ENCODE measurements around the gene PURA. TPM values are rescaled to one million over a fixed set of nuclear protein-coding genes. Genes with fewer than 3 reads are reported as not detected.

Gene PURA
- total RNA-seq, 1 donor from 2014 or later = 13.5 TPM

DNA sequence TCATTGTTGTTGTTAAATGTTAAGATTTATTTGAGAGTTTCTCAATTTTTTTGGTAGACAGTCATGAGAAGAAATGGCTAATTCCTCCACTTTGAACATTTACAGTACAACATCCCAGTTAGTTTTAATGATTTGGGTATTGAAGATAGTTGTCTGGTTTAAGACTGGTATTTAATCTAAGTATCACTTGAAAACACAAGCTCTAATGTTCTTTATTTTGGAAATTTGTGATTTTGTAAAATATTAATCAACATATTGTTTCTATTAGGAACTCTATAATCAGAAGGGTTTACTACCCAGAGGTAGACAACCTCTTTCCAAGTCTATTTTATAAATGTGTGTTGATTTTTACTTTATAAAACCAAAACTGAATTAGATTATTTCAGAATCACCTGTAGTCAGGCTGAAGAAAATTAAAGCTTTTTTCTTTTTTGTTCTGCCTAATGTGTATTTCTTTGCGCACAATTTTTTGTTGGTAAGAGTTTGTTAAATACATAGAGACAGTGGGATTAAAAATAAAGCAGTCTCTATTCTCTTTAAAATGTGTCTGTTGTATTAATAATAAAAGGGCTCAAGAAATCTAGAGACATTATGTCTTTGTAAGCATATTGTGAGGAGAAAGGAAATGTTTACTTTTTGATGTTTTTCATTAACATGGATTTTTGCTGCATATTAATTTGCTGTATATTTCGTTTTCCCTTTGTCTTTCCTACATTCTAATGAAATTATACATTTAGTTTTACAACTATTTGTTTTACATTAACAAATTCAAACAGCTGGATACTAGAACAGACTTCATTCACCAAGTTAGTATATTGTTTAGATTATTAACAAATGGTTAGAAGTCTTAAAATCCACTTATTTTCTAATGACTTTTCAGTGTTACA is 3.9 kb upstream of the PURA start:
- DNase-seq = peak; percentile 59

DNA sequence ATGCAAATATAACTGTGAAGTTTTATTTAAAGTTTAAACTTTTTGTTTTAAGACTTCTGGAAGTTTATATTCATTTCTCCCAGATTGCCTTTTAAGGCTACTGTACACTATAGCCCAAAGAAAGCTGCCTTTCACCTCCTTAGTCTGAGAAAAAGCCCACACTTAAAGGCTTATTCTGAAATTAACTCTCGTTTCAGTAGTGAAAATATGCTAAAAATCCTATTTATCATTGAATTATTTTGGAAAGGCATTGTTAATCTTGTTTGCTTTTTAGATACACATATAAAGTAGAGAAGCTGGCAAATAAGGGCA is 3.3 kb upstream of the PURA start:
- no peak for DNase-seq

DNA sequence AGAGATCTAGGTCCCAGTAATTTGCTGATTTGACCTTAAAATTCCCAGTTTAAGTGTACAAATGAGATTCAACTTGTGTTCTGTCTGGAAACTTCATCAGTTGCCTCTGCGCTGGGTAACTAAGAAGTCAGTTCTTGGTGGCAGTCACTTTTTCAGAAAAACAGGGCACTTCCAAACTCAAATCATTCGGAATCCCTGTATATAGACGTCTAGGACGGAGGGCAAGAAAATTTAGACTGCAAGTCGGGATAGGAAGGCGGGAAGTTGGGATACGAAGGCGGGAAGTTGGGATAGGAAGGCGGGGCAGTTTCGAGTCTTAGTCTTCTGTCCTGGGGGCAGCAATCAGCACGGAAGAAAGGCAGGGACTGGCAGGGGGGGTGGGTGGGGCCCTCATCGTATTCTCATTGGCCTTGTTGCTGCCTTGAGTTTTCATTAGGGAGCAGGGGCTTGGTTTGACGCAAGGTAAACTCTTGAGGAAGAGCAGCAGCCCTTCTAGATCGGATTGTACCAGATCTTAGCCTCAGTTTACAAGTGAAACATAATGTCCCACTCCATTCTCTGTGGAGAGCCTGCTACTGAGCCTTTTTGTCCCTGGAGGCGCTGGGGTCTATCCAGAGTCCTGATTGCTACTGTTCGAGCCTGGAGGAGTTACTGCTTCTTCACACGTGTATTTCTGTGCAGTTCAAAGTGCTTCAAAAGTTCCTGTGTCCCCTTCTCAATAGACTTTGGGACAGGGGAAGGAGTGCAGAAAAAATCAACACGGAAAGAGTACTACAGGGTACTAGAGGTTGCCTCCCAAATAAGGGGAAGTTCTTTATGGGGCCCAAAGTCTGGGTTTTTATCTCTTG is 2.7 kb upstream of the PURA start:
- DNase-seq = no peak

DNA sequence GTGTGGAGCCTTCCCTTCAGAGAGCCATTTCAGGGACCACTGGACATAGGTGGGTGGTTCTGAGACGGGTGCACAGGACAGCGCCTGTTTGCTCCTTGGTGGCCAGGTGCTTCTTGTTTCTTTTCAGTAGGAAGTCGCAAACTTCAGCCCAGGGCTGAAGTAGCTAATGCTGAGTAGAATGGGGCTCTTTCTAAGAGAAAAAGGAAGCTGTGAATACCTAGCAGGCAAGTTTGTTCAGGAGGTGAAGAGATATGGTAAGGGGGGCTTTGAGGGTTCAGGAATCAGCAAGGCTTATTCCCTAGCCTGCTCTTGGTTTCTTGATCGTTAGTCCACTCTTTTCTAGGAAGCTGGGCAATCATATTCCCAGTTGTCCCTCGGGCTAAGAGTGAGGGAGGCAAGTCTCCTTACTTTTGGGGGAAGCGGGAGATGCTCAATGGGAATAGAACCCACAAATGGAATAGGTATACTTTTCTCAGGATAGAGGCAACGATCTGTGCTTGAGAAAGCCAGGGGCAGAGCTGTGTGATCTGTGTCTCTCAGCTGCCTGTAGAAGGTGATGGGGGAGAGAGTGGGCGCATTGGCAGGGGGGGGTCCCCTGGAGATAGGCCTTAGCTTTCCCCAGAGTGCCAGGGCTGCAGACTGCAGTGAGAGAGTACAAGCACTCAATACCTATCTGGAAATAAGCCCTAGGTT is 1.9 kb upstream of the PURA start:
- DNase-seq = no peak

DNA sequence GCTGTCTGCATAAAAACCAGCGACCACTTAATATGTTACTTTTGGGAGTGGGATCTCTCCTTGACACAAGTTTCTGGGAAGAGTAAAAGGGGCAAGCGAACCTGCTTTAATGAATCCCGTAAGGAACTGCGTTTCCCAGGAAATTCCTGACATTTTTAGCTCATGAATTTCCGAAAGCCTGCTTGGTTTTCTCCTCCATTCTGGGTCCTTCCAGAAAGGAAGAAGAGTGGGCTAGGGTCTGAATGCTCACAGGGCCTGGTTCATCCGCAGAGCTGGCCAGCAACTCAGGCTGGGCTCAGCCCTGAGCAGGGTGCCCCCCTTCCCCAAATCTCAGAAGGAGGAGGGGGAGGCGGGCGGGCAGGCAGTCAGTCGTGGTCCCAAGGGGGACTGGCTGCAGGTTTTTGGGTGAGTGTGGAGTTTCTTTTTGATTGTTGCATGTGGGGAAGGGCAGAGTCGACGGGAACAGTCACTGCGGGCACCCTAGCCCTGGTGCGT is 1.2 kb upstream of the PURA start:
- DNase-seq = no peak

DNA sequence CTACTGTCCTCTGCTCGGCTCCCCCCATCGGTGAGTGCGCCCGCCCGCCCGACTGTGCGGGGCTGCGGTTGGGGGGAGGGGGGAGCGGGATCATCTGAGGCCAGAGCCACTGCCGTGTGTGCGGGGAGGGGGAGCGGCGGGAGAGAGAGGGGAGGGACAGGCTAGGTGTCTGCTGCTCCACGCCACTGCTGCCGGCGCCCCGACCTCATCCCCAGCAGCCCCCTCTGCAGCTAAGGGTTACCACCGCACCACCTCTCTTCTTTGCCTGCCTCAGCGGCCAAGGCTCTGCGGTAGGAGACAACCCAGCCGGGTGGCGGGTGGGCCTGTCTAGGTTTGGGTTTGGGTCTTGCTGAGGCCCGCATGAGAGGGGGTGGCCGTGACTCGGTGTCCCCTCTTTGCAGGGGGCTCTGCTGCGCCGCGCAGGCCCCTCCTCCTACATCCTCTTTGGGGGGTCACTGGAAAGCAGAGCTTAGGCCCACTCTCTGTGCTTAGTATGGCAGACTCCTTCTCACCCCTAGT is 670 bp upstream of the PURA start:
- DNase-seq = no peak

DNA sequence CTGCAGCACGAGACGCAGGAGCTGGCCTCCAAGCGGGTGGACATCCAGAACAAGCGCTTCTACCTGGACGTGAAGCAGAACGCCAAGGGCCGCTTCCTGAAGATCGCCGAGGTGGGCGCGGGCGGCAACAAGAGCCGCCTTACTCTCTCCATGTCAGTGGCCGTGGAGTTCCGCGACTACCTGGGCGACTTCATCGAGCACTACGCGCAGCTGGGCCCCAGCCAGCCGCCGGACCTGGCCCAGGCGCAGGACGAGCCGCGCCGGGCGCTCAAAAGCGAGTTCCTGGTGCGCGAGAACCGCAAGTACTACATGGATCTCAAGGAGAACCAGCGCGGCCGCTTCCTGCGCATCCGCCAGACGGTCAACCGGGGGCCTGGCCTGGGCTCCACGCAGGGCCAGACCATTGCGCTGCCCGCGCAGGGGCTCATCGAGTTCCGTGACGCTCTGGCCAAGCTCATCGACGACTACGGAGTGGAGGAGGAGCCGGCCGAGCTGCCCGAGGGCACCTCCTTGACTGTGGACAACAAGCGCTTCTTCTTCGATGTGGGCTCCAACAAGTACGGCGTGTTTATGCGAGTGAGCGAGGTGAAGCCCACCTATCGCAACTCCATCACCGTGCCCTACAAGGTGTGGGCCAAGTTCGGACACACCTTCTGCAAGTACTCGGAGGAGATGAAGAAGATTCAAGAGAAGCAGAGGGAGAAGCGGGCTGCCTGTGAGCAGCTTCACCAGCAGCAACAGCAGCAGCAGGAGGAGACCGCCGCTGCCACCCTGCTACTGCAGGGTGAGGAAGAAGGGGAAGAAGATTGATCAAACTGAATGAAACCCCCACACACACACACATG is 654 bp downstream of the PURA start:
- DNase-seq = no peak

DNA sequence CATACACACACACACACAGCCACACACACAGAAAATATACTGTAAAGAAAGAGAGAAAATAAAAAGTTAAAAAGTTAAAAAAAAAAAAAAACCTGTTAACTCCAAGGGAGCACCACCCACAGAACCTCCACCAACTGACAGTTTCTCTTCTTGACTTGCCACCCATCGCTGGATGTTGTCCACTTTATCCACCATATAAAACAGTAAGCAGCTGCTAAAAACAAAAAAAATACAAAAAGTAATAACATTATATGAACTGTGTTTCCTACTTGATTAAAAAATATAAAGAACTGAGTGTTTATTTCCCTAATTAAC is 1.2 kb downstream of the PURA start:
- no peak for DNase-seq

DNA sequence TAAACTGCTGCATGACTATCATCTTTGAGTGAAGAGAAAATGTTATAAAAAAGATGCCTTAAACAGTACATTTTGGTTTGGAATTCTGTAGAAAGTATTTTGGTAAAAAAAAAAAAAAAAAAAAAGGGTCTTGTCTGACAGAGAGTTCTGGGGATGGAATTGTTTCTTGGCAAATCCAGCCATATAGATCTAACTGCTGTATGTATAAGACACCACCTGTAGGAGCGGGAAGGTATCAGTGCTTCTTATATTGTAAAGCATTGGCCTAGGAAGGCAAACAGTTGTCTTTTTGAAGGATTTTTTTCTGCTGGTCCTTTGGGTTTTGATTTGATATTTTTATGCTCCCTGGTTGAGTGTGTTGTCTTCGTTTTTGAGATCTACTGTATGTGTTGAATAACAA is 2.8 kb downstream of the PURA start:
- no peak for DNase-seq

DNA sequence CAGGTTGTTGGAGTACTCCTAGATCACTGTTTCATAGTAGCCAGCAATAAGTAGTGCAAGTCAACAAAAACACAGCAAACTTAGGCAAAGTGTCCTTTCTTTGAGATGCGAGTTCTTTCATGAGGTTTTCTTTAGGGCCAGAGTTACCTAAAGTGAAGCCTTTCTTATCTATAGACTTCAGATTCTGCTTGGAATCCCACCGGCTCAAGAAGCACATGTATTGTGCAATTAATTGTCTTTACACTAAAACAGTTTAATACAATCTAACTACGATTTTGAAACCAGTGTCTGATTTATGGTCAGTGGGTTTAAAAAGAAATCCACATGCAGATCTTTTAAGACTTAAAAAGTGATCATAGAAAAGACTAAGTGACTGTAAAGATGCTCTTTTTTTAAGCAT is 3.6 kb downstream of the PURA start:
- DNase-seq = no peak

DNA sequence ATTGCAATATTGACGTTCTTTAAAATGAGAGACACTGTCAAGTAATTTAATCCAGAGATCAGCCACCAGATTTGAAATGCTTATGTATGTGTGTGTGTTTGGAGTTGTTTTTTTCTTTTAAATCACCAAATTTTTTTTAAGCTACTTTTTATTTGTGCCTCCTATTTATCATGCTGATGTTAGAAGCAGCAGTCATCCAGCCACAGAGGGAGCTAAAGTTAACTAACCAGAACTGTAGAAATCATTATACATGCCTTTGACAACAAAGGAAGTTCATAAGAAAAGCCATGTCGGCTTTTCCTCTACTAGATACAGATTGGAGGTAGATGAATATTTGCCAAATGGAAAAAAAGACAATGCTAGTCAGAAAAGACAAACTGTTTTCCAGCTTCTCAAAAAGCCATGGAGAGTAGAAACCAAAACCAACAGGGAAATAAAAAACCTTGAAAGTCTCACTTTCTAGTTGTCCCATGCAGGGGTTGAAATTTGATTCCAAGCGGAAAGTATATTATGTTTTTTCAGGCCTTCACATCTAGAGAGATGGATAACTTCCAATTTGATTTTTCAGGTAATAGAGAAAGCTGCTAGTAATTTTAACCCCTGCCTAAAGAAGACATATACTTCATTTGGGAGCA is 4.5 kb downstream of the PURA start:
- no peak for DNase-seq

DNA sequence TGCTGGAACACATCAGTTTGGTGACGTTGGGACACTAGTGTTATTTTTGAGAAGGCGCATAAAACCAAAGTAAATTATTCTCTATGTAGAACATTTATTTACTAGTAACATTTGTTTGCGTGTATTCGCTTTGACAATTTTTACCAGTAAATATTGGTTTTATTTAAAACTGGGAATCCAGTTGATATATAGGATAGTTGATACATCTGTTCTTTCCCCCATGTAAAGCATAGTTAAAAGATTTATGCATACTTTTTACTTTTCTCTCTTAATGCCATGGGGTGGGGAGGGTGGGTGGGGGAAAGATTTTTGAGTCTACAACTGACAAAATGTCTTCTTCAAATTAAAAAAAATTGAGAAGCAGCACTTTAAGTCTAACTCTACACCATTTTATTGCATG is 11.7 kb downstream of the PURA start, which contains the start of gene IGIP:
Gene IGIP, plus strand, starts transcription at position 301 of the 400 bp plus-strand sequence. CDS start 2,540 bp downstream, outside the sequence.
- DNase-seq = no peak

DNA sequence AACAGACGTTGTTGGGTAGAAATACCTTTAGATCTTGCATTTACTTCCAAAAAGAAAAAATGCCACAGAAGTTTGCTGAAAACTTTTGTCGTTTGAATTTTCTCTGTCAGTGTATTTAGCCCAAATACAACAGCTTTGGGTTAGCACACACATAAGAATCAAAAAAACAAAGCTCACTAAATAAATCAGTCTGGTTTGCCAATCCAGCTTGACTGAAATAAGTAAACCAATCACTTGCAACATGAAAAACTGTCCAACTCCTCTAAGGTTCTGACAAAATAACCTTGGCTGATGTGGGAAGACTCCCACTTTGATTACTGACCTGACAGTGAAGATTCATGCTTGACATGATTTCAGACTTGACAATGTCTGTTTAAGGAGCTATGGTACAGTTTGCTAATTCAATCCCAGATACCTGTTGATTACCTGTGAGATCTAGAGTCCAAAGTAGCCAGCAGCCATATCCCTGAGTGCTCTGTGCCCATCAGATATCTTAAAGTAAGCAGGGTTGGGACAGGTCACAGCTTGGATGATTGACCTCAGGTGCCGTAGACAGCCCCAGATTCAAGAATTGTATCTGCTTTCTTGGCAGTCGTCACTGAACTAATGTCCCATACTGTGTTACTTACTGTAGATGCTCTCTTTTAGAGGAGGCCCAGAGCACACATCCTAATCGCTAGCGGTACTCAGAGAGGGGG is 12.6 kb downstream of the PURA start:
- no peak for DNase-seq

DNA sequence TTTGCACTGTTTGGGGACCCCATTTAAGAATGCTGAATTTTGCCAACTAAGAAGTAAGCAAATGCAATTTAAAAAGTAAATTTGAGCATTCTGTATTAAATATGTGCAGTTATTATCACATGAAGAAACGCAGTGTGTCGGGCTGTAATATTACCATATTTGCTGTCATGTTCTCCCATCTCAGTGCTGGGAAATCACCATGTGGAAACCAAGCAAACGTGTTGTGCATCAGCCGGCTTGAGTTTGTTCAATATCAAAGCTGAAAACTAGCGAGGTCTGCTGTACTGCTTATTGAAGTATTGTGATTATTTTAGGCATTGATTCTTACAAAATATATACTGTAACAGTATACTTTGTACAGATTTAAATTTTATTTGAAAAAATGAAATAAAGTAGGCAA is 14.5 kb downstream of the PURA start:
- no peak for DNase-seq

DNA sequence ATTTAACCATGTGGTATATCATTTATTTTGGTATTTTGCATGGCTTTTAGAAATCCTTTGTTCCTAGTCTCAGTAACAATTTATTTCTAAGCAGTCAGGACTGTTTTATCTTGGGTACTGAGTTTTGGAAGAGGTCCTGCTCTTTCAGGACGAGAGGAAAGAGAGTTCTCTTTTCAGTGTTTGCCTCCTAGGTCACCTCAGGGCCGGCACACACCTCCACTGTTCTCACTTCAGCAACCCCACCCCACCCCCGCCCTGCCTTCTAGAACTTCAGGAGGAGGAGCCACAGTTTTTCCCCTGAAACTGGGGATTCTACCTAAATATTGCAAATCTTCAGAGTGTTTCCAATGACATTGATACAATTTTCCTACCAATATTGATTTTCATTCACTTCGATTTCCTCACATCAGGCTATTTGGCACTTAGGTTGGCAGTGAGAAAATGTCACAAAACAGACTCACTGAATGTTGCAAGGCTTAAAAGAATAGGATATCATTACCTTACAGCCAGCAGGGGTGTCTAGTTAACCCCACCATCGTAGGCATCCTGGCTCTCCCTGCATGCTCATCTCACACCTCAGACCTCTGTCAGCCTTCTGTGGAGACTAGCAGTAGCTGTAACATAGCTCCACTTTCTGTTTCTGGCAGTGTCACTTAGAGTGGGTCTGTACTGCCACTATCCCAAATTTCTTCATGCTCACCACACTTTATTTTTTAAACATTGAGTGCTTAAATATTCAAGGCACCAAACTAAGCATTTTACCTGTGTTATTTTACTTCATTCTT is 17.2 kb downstream of the PURA start:
- no peak for DNase-seq

DNA sequence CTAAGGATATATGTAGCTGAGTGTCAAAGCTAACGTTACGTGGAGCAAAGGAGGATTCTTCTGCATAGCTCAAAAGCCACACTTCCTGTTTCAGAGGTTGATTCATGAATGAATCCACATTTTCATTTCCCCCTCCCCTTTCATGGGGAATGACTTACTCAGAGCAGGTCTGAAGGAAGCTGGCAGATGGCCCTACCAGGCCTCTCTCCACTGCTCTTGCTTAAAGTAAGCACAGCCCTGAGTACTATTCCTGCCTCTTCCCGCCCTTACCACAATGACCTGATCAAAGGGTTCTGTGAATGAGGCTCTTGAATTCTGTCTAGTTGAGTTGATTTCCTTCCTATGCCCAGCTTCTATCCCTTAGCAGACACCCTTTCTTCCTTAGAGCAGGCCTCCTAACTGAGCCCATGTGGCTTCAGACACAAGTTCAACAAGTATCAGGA is 18.1 kb downstream of the PURA start:
- DNase-seq = no peak

DNA sequence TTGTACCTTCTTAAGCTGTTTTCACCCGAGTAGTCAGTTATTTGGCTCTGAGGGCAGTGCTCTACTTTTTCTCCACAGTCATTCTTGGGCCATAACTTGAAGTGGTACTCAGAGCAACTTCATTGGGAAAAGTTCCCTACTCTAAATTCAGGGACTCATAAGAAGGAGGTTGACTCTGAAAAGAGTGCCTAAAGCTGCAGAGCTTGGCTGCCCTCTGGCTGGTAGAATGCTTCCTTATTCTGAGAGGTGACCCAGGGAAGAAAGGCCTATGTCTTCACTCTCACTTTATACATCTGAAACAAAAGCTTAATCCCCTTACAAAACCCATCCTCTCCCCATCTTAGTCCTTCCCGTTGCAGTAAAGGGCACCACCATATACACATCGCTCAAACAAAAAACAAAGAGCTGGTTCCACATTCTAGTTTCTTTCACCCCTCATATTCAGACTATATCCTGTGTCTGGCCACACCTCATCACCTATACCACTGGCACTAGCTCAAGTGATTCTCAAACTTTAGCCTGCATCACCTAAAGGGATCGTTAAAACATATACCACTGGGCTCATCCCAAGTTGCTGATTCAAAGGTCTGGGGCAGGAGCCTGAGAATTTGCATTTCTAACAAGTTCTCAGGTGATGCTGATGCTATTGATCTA is 19.7 kb downstream of the PURA start:
- no peak for DNase-seq

DNA sequence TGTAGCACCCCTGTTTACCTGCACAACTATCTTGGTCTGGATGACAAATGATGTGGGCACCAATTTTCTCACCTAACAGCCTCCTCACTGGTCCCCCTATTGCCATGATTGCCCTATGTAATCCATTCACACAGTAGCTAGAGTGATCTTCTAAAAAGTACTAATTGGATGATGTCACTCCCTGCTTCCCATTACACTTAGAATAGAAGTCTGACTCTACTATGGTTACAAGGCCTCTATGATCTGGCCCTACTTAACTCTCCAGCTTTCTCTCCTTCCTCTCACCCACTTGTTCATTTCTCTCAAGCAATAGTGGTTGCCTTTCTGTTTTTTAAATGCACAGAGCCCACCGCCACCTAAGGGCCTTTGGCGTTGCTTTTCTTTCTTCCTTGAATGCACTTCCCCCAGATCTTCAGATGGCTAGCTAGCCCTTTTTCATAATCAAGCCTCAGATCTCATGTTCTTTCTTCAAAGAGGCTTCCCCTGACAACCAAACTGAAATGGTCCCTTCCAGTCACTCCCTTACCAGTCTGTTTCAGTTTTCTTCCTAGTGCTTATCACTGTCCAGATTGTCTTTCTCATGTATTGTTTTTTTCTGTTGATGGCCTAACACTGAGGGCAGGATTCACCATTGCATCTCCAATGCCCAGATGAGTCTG is 20.5 kb downstream of the PURA start:
- DNase-seq = no peak

DNA sequence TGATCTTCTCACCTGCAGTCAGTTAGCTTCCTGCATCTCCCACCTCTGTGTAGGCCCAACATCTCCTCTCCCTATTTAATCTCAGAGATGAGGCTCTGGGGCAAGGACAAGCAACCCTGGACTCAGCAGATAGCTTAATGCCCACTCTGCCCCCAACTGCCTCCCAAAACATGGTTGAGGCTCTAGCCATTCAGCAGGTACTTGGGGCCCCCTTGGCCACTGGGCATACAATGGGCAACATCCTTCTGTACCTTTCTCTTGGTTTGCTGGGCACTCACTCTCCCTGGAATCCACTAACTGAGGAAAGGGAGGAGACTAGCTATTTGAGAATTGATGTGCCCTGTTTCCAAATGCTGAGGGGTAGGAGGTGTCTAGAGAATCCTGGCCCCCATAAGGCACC is 21.2 kb downstream of the PURA start:
- DNase-seq = no peak

Data from skin of body (tissue), 2 donors.